Gastroesophageal sphincter (tissue), 3 donors: ENCODE measurements around the gene SLIT3.

Experiments
- EP300 ChIP-seq: sonication (generic); formaldehyde crosslinking; IDR thresholded peaks from one replicate; pipeline ENCODE4 v1.6.1; 2017; ENCODE audit warnings: antibody characterized with exemption, mild to moderate bottlenecking
- TF ChIP-seq, protein P1 (sequence below), 4 experiments: fragments of 200-600 bp in 2 of 4; fragments of 450-650 bp in 2 of 4; sonication (generic) in 1 of 4; IDR thresholded peaks; one replicate each; pipeline ENCODE4 v1.5.1; 2017 to 2019; ENCODE audit warnings: antibody characterized with exemption in 4 of 4, mild to moderate bottlenecking in 2 of 4, moderate library complexity in 2 of 4

DNA sequence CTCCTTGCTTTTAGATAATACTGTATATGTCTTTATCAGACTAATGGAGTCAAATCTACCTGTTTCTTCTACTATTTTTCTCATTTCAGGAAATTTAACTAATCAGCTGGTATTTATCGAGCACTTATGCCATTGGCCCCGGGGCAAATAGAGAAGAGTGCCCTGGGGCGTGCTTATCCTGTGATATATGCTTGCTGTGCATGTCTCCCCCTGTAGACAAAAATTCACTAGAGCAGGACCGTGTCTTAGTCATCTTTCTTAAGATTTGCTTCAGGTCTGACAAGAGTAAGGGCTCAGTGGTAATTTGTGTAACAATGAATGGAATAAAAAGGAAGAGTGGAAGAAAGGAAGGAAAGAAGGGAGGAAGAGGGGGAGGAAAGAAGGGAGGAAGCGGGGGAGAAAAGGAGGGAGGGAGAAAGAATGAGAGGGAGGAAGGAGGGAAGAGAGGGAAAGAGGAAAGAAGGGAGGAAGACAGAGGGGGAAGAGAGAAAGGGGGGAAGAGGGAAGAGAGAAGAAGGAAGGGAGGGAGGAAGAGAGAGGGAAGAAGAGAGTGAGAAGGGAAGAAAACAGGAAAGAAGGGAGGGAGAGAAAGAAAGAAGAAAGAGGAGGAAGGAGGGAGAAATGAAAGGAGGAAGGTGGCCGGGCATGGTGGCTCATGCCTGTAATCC, 426.1 kb downstream of the SLIT3 start:
- TF ChIP-seq, protein P1, sequence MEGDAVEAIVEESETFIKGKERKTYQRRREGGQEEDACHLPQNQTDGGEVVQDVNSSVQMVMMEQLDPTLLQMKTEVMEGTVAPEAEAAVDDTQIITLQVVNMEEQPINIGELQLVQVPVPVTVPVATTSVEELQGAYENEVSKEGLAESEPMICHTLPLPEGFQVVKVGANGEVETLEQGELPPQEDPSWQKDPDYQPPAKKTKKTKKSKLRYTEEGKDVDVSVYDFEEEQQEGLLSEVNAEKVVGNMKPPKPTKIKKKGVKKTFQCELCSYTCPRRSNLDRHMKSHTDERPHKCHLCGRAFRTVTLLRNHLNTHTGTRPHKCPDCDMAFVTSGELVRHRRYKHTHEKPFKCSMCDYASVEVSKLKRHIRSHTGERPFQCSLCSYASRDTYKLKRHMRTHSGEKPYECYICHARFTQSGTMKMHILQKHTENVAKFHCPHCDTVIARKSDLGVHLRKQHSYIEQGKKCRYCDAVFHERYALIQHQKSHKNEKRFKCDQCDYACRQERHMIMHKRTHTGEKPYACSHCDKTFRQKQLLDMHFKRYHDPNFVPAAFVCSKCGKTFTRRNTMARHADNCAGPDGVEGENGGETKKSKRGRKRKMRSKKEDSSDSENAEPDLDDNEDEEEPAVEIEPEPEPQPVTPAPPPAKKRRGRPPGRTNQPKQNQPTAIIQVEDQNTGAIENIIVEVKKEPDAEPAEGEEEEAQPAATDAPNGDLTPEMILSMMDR (IDR thresholded peaks at IDR 0.05), result no peak
- TF ChIP-seq EP300, result no peak
